Liver (tissue), 9 donors: ENCODE data around the gene AGTRAP. TPM values are rescaled to one million over a fixed set of nuclear protein-coding genes. Genes with fewer than 3 reads are reported as not detected.

ENCODE experiments used
- DNase-seq: peaks from one replicate; pipeline ENCODE4 v3.0.0-alpha.2; 2017; ENCODE audit warnings: low spot score
- H3K27ac ChIP-seq, 2 donors: one replicate each; pipeline ENCODE4 v1.7.0; 2013; ENCODE audit warnings: inconsistent platforms in 2 of 2, low read length in 2 of 2, control low read depth in 1 of 2, low read depth in 1 of 2, mild to moderate bottlenecking in 1 of 2
- H3K27me3 ChIP-seq, 4 donors: one replicate each; pipeline versions ENCODE4 v1.6.1 to v1.7.0; 2013; ENCODE audit warnings: low read length in 3 of 4, inconsistent platforms in 1 of 4, mild to moderate bottlenecking in 1 of 4, moderate library complexity in 1 of 4; ENCODE audit not compliant: control insufficient read depth in 4 of 4, insufficient read depth in 4 of 4
- H3K36me3 ChIP-seq, 4 donors: one replicate each; pipeline versions ENCODE4 v1.6.1 to v1.7.0; 2013; ENCODE audit warnings: low read length in 3 of 4, mild to moderate bottlenecking in 3 of 4, low read depth in 1 of 4, moderate library complexity in 1 of 4; ENCODE audit not compliant: control insufficient read depth in 4 of 4, insufficient read depth in 3 of 4
- H3K4me1 ChIP-seq, 4 donors: one replicate each; pipeline versions ENCODE4 v1.6.1 to v1.7.0; 2013; ENCODE audit warnings: low read length in 3 of 4, mild to moderate bottlenecking in 3 of 4, moderate library complexity in 1 of 4; ENCODE audit not compliant: control insufficient read depth in 4 of 4, insufficient read depth in 4 of 4
- H3K4me3 ChIP-seq, 3 donors: one replicate each; pipeline versions ENCODE4 v1.6.1 to v1.7.0; 2013; ENCODE audit warnings: low read length in 3 of 3, control low read depth in 1 of 3, low read depth in 1 of 3, mild to moderate bottlenecking in 1 of 3
- H3K9ac ChIP-seq, 2 donors: one replicate each; pipeline ENCODE4 v1.7.0; 2013; ENCODE audit warnings: low read length in 2 of 2, mild to moderate bottlenecking in 2 of 2, moderate library complexity in 2 of 2, control low read depth in 1 of 2, low read depth in 1 of 2
- H3K9me3 ChIP-seq, 4 donors: one replicate each; pipeline versions ENCODE4 v1.6.1 to v1.7.0; 2013; ENCODE audit warnings: low read length in 3 of 4; ENCODE audit not compliant: control insufficient read depth in 4 of 4
- FOXA1 ChIP-seq: IDR thresholded peaks from 2 replicates; pipeline ENCODE4 v1.6.1; 2016; ENCODE audit warnings: antibody characterized with exemption
- FOXA2 ChIP-seq: IDR thresholded peaks from 2 replicates; pipeline ENCODE4 v1.6.1; 2016; ENCODE audit warnings: antibody characterized with exemption
- GABPA ChIP-seq, 2 donors: IDR thresholded peaks in 1 of 2; conservative IDR thresholded peaks in 1 of 2; 2 replicates each; pipeline ENCODE4 v1.6.1; 2016; ENCODE audit warnings: antibody characterized with exemption in 2 of 2, mild to moderate bottlenecking in 1 of 2, moderate library complexity in 1 of 2
- HNF4A ChIP-seq, 2 donors: conservative IDR thresholded peaks; 2 replicates each; pipeline ENCODE4 v1.6.1; 2016; ENCODE audit warnings: antibody characterized with exemption in 2 of 2, mild to moderate bottlenecking in 2 of 2
- HNF4G ChIP-seq: IDR thresholded peaks from 2 replicates; pipeline ENCODE4 v1.6.1; 2016; ENCODE audit warnings: antibody characterized with exemption
- RXRA ChIP-seq, 2 donors: IDR thresholded peaks; 2 replicates each; pipeline ENCODE4 v1.6.1; 2017 to 2018; ENCODE audit warnings: antibody characterized with exemption in 2 of 2, mild to moderate bottlenecking in 1 of 2
- YY1 ChIP-seq: IDR thresholded peaks from 2 replicates; pipeline ENCODE4 v1.6.1; 2016; ENCODE audit warnings: antibody characterized with exemption, mild to moderate bottlenecking
- WGBS: extraction: QIAGEN DNeasy Blood & Tissue Kit; methylation state at CpG from one replicate; pipeline ENCODE4 v1.1.7; 2013; 5-methylcytosine and 5-hydroxymethylcytosine counted together
- polyA plus RNA-seq, 2 donors: library from polyadenylated mRNA; stranded (reverse) in 1 of 2; unstranded in 1 of 2; fragments of 200-250 nt in 1 of 2; fragments of >200 nt in 1 of 2; fragmentation: Nextera tagmentation in 1 of 2; extraction: Ambion mirVana in 1 of 2; gene quantifications; one replicate each; pipeline versions ENCODE4 v1.2.1 to v1.2.3, GENCODE V29; 2013 to 2015
- total RNA-seq, 2 donors: library from RNA; depleted of rRNA; stranded (reverse); fragments of >200 nt; gene quantifications; one replicate each; pipeline ENCODE4 v1.2.3, GENCODE V29; 2014
- TF ChIP-seq, protein P1 (sequence below): IDR thresholded peaks from 2 replicates; pipeline ENCODE4 v1.6.1; 2016; ENCODE audit warnings: antibody characterized with exemption
- TF ChIP-seq, protein P2 (sequence below): IDR thresholded peaks from 2 replicates; pipeline ENCODE4 v1.6.1; 2016; ENCODE audit warnings: antibody characterized with exemption, mild to moderate bottlenecking
- TF ChIP-seq, protein P3 (sequence below): IDR thresholded peaks from 2 replicates; pipeline ENCODE4 v1.6.1; 2016; ENCODE audit warnings: antibody characterized with exemption
- TF ChIP-seq, protein P4 (sequence below): IDR thresholded peaks from 2 replicates; pipeline ENCODE4 v1.6.1; 2016; ENCODE audit warnings: antibody characterized with exemption
- TF ChIP-seq, protein P5 (sequence below): fragments of 150-350 bp; IDR thresholded peaks from 2 replicates; pipeline ENCODE4 v1.5.1; 2017; ENCODE audit warnings: improper control_type of control experiment, low read depth, low read length; ENCODE audit not compliant: missing input control
- donor health status: healthy.
- donor health status: healthy.
- donor health status: healthy.
- donor health status: healthy.
- donor health status: healthy.

Gene AGTRAP
- total and polyA plus RNA-seq, 4 donors = 8.5 to 19.3 (median 17.5) TPM

DNA sequence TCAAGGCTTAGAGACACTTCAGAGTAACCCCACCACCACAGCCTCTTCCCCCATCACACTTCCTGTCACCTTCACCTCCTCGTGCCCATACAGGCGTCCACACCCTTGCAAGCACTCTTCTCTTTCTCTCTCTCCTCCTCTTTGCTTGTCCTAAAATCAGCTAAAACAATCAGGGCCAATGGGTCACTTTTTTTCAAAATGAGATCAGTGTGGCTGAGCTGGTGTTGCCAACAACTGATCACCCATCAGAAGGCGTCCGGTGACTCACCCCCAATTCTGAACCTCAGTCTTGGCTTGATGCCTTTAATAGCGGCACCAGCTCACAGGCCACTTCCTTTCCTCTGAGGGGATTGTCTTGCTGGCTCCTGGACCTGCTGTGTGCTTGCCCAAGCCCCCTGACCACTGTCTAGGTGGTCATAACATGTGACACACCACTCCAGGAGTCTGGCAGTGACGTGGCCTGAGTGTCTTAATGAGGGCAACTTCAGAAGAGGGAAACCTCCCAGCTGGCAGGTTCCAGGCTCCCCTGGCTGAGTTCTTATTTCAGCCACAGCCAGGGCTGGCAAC is 42.8 kb upstream of the AGTRAP start:
- WGBS = 39% methylated on average over 6 of the region's 6 CpGs
- DNase-seq = no peak
- Histone ChIP-seq H3K4me1 (peaks cover 7 to 11% (median 8%) of the 10 kb centered on the region in 4 donors), H3K27me3 (peaks cover 0 to 13% (median 5%) of the 10 kb centered on the region in 4 donors), H3K36me3 (no peaks in the 10 kb centered on the region), H3K27ac (no peak overlapping the region), H3K9me3 (no peaks in the 10 kb centered on the region), H3K4me3 (no peak overlapping the region), H3K9ac (no peak overlapping the region)
- TF ChIP-seq, protein P1, sequence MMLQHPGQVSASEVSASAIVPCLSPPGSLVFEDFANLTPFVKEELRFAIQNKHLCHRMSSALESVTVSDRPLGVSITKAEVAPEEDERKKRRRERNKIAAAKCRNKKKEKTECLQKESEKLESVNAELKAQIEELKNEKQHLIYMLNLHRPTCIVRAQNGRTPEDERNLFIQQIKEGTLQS = no peak
- TF ChIP-seq, protein P2, sequence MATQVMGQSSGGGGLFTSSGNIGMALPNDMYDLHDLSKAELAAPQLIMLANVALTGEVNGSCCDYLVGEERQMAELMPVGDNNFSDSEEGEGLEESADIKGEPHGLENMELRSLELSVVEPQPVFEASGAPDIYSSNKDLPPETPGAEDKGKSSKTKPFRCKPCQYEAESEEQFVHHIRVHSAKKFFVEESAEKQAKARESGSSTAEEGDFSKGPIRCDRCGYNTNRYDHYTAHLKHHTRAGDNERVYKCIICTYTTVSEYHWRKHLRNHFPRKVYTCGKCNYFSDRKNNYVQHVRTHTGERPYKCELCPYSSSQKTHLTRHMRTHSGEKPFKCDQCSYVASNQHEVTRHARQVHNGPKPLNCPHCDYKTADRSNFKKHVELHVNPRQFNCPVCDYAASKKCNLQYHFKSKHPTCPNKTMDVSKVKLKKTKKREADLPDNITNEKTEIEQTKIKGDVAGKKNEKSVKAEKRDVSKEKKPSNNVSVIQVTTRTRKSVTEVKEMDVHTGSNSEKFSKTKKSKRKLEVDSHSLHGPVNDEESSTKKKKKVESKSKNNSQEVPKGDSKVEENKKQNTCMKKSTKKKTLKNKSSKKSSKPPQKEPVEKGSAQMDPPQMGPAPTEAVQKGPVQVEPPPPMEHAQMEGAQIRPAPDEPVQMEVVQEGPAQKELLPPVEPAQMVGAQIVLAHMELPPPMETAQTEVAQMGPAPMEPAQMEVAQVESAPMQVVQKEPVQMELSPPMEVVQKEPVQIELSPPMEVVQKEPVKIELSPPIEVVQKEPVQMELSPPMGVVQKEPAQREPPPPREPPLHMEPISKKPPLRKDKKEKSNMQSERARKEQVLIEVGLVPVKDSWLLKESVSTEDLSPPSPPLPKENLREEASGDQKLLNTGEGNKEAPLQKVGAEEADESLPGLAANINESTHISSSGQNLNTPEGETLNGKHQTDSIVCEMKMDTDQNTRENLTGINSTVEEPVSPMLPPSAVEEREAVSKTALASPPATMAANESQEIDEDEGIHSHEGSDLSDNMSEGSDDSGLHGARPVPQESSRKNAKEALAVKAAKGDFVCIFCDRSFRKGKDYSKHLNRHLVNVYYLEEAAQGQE = no peak
- TF ChIP-seq FOXA2 (no peak), GABPA (IDR thresholded peaks at IDR 0.05 in 1 of 2, conservative IDR thresholded peaks at IDR 0.05 in 1 of 2) (no peak), HNF4A (conservative IDR thresholded peaks at IDR 0.05) (no peak)
- TF ChIP-seq, protein P3, sequence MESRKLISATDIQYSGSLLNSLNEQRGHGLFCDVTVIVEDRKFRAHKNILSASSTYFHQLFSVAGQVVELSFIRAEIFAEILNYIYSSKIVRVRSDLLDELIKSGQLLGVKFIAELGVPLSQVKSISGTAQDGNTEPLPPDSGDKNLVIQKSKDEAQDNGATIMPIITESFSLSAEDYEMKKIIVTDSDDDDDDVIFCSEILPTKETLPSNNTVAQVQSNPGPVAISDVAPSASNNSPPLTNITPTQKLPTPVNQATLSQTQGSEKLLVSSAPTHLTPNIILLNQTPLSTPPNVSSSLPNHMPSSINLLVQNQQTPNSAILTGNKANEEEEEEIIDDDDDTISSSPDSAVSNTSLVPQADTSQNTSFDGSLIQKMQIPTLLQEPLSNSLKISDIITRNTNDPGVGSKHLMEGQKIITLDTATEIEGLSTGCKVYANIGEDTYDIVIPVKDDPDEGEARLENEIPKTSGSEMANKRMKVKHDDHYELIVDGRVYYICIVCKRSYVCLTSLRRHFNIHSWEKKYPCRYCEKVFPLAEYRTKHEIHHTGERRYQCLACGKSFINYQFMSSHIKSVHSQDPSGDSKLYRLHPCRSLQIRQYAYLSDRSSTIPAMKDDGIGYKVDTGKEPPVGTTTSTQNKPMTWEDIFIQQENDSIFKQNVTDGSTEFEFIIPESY = no peak

DNA sequence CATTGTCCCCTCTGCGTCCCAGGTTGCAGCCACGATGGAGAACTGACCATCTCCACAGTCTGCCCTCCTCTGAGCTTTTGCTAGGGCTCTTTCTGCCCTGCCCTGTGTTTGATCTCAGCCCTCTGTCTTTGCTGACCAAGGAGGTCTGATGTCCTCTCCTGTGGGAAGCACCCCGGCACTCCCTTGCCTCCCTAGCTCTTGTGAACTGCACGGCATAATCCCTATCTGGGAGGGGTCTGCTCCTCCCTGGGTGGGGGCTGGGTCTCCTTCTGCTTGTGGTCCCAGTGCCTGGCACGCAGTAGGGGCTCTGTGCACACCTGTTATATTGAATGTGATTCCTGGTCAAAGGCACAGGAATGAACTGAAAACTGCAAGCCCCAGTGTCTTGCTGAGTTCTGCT is 42.0 kb upstream of the AGTRAP start:
- Histone ChIP-seq H3K9me3 (no peaks in the 10 kb centered on the region), H3K4me1 (peaks cover 7 to 11% (median 8%) of the 10 kb centered on the region in 4 donors), H3K27me3 (peaks cover 0 to 13% (median 5%) of the 10 kb centered on the region in 4 donors), H3K9ac (no peak overlapping the region), H3K36me3 (no peaks in the 10 kb centered on the region), H3K27ac (no peak overlapping the region), H3K4me3 (no peak overlapping the region)
- TF ChIP-seq HNF4A (conservative IDR thresholded peaks at IDR 0.05) = no peak
- TF ChIP-seq GABPA (IDR thresholded peaks at IDR 0.05 in 1 of 2, conservative IDR thresholded peaks at IDR 0.05 in 1 of 2) = no peak
- TF ChIP-seq, protein P4, sequence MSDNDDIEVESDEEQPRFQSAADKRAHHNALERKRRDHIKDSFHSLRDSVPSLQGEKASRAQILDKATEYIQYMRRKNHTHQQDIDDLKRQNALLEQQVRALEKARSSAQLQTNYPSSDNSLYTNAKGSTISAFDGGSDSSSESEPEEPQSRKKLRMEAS = no peak
- TF ChIP-seq, protein P5, sequence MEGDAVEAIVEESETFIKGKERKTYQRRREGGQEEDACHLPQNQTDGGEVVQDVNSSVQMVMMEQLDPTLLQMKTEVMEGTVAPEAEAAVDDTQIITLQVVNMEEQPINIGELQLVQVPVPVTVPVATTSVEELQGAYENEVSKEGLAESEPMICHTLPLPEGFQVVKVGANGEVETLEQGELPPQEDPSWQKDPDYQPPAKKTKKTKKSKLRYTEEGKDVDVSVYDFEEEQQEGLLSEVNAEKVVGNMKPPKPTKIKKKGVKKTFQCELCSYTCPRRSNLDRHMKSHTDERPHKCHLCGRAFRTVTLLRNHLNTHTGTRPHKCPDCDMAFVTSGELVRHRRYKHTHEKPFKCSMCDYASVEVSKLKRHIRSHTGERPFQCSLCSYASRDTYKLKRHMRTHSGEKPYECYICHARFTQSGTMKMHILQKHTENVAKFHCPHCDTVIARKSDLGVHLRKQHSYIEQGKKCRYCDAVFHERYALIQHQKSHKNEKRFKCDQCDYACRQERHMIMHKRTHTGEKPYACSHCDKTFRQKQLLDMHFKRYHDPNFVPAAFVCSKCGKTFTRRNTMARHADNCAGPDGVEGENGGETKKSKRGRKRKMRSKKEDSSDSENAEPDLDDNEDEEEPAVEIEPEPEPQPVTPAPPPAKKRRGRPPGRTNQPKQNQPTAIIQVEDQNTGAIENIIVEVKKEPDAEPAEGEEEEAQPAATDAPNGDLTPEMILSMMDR = no peak
- TF ChIP-seq YY1 = no peak
- TF ChIP-seq, protein P1 = no peak
- no peak for TF ChIP-seq FOXA1
- TF ChIP-seq HNF4G = no peak
- TF ChIP-seq, protein P3 = no peak
- TF ChIP-seq, protein P2 = no peak
- no peak for TF ChIP-seq RXRA (IDR thresholded peaks at IDR 0.05)
- DNase-seq = no peak
- WGBS = 45% methylated on average over 5 of the region's 5 CpGs
